ENCODE data around the gene CCDC142.

The CCDC142 gene

GRCh38 chr2:74513605-74514367, 31.0 kb upstream of the CCDC142 start:
- no peak for DNase-seq (ENCODE audit: low spot score)

- DNase-seq (ENCODE audit: low spot score) = no peak
These were observed 30.2 kb upstream of the CCDC142 start for GRCh38 chr2:74512744-74513604.

- DNase-seq (ENCODE audit: low spot score) = no peak
These were observed 28.5 kb upstream of the CCDC142 start for GRCh38 chr2:74511104-74511989.

GRCh38 chr2:74510272-74510671, 27.5 kb upstream of the CCDC142 start:
- DNase-seq (ENCODE audit: low spot score) = no peak

GRCh38 chr2:74507926-74508520, 25.2 kb upstream of the CCDC142 start:
- DNase-seq (ENCODE audit: low spot score) = no peak

GRCh38 chr2:74507145-74507925, 24.5 kb upstream of the CCDC142 start, which contains the start of gene PCGF1:
Gene PCGF1, minus strand, starts transcription at chr2:74507695. Its CDS starts 27 bp downstream, at chr2:74507668.
- peak; percentile 96 for DNase-seq (ENCODE audit: low spot score)

- no peak for DNase-seq (ENCODE audit: low spot score)
These were observed 22.8 kb upstream of the CCDC142 start for GRCh38 chr2:74505448-74506246.

GRCh38 chr2:74504591-74504990, 21.8 kb upstream of the CCDC142 start:
- DNase-seq (ENCODE audit: low spot score) = no peak

GRCh38 chr2:74503506-74504475, 21.0 kb upstream of the CCDC142 start:
- no peak for DNase-seq (ENCODE audit: low spot score)

GRCh38 chr2:74502720-74503505, 20.1 kb upstream of the CCDC142 start:
- no peak for DNase-seq (ENCODE audit: low spot score)

GRCh38 chr2:74502147-74502719, 19.4 kb upstream of the CCDC142 start:
- no peak for DNase-seq (ENCODE audit: low spot score)

- DNase-seq (ENCODE audit: low spot score) = no peak
These were observed 18.7 kb upstream of the CCDC142 start for GRCh38 chr2:74501335-74502071.

GRCh38 chr2:74500578-74500946, 17.8 kb upstream of the CCDC142 start:
- DNase-seq (ENCODE audit: low spot score) = no peak

- DNase-seq (ENCODE audit: low spot score) = no peak
These were observed 17.3 kb upstream of the CCDC142 start for GRCh38 chr2:74499940-74500577.

- no peak for DNase-seq (ENCODE audit: low spot score)
These were observed 16.6 kb upstream of the CCDC142 start, which contains the start of gene LBX2 for GRCh38 chr2:74499267-74499939. Gene LBX2, minus strand, starts transcription at chr2:74499603. Its CDS starts 66 bp downstream, at chr2:74499537.

Data from germinal center (tissue), 1 donor.